ES-I3 (cell line): Measurements from ENCODE around the gene STK40.

Source experiments
- H3K36me3 ChIP-seq: 2 replicates; pipeline ENCODE4 v1.6.1; 2013; ENCODE audit warnings: mild to moderate bottlenecking, low read length, control low read depth, moderate library complexity; ENCODE audit not compliant: insufficient read depth
- H3K4me1 ChIP-seq: 2 replicates; pipeline ENCODE4 v1.6.1; 2013; ENCODE audit warnings: mild to moderate bottlenecking, control low read depth, low read length; ENCODE audit not compliant: insufficient read depth
- H3K9ac ChIP-seq: 2 replicates; pipeline ENCODE4 v1.6.1; 2013; ENCODE audit warnings: low read depth, mild to moderate bottlenecking, low read length, moderate library complexity
- H3K9me3 ChIP-seq: 2 replicates; pipeline ENCODE4 v1.6.1; 2013; ENCODE audit warnings: mild to moderate bottlenecking, low read length, moderate library complexity; ENCODE audit not compliant: control insufficient read depth, insufficient read depth

The STK40 gene

GRCh38 chr1:36309397-36309796 is 76.3 kb downstream of the STK40 start:
- H3K36me3 ChIP-seq: no peaks in the 10 kb centered on the region; the same call in 1 of the 2 replicates
- no peaks in the 10 kb centered on the region for H3K9me3 ChIP-seq
- H3K4me1 ChIP-seq: peaks cover 6% of the 10 kb centered on the region; the same call in 1 of the 2 replicates
- H3K9ac ChIP-seq: no peak overlapping the region

DNA sequence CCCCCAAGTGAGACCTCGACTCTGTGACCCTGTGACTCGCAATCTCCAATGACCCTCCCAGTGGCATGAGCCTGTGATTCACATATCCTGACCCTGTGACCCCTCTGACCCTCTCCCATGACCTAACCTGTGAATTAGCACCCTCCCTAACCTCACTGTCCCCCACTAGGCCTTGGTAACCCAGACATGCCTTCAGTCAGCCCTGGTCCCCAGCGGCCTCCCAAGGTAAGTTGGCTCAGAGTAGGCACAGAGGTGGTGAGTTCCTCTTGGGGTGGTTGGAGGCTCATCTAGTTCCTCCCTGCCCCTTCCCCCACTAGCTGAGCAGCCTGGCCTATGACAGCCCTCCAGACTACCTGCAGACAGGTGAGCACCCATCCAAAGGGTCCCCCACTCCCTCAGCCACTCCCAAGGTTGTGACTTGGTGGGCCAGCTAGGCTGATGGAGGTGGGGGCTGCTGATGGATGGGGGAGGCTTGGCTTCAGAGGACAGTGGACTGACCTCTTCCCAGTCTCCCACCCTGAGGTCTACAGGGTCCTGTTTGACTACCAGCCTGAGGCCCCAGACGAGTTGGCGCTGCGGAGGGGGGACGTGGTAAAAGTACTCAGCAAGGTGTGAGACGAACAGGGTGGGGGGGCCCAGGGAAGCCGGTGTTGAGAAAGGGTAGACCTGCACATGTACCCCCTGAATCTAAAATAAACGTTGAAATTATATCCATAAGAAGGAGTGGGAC is 78.0 kb downstream of the STK40 start:
- Histone ChIP-seq H3K9me3 (no peaks in the 10 kb centered on the region), H3K9ac (peak overlapping the region; percentile 73; the same call in 1 of the 2 replicates), H3K4me1 (peaks cover 6% of the 10 kb centered on the region; the same call in 1 of the 2 replicates), H3K36me3 (peaks cover 6% of the 10 kb centered on the region; the same call in 1 of the 2 replicates)

GRCh38 chr1:36306902-36307456 is 78.7 kb downstream of the STK40 start:
- peaks cover 9% of the 10 kb centered on the region for H3K36me3 ChIP-seq

GRCh38 chr1:36306210-36306901 is 79.4 kb downstream of the STK40 start, which contains the start of gene SH3D21:
Gene SH3D21 (plus strand): TSS chr1:36306368. CDS start chr1:36306421, 53 bp downstream.
- Histone ChIP-seq H3K9me3 (no peaks in the 10 kb centered on the region), H3K4me1 (peaks cover 6% of the 10 kb centered on the region; the same call in 1 of the 2 replicates), H3K36me3 (peaks cover 15% of the 10 kb centered on the region), H3K9ac (peak within 1 kb of the TSS; percentile 73)

More at GRCh38 chr1:36306902-36307456, 78.7 kb downstream of the STK40 start:
- H3K4me1 ChIP-seq: peaks cover 6% of the 10 kb centered on the region; the same call in 1 of the 2 replicates
- peak overlapping the region; percentile 73; the same call in 1 of the 2 replicates for H3K9ac ChIP-seq
- H3K9me3 ChIP-seq: no peaks in the 10 kb centered on the region

GRCh38 chr1:36305915-36306209 is 79.9 kb downstream of the STK40 start:
- Histone ChIP-seq H3K4me1 (peaks cover 6% of the 10 kb centered on the region; the same call in 1 of the 2 replicates), H3K9me3 (no peaks in the 10 kb centered on the region), H3K36me3 (peaks cover 19% of the 10 kb centered on the region), H3K9ac (peak overlapping the region; percentile 73)

GRCh38 chr1:36304970-36305914 is 80.5 kb downstream of the STK40 start:
- Histone ChIP-seq H3K9ac (peak overlapping the region; percentile 73; the same call in 1 of the 2 replicates), H3K9me3 (no peaks in the 10 kb centered on the region), H3K4me1 (peaks cover 6% of the 10 kb centered on the region; the same call in 1 of the 2 replicates), H3K36me3 (peaks cover 21% of the 10 kb centered on the region)

- H3K9ac ChIP-seq: no peak overlapping the region
- peaks cover 28% of the 10 kb centered on the region for H3K36me3 ChIP-seq
- peaks cover 6% of the 10 kb centered on the region; the same call in 1 of the 2 replicates for H3K4me1 ChIP-seq
- no peaks in the 10 kb centered on the region for H3K9me3 ChIP-seq
Measured at GRCh38 chr1:36304521-36304920, 81.2 kb downstream of the STK40 start.

DNA sequence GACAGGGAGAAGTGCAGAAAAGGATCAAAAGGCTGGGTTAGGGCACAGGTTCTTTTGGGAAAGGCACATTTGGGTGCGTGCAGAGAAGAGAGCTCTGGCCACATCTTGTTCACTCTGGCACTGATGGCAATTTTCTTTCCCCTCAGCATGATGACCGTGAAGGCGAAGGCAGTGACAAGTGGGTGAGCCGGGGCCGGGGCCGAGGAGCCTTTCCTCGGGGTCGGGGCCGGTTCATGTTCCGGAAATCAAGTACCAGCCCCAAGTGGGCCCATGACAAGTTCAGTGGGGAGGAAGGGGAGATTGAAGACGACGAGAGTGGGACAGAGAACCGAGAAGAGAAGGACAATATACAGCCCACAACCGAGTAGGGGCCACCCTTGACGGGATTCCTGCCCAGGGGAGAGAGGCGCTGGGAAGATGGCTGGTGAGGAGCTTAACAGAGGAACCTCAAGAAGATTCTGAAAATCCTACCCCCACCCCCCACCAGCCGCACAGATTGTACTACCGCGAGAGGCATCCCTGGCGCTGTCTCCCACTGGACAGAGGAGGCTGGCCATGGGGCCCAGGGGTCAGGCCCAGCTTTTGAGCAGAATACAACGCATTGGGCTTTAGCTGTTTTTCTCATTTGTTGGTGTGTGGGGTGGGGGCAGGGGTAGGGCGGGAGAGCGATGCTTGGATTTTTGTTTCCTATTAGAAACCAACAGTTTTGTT is 81.9 kb downstream of the STK40 start:
- Histone ChIP-seq H3K9me3 (no peaks in the 10 kb centered on the region), H3K9ac (no peak overlapping the region), H3K4me1 (peaks cover 6% of the 10 kb centered on the region; the same call in 1 of the 2 replicates), H3K36me3 (peaks cover 29% of the 10 kb centered on the region)

GRCh38 chr1:36303244-36303643 is 82.5 kb downstream of the STK40 start:
- Histone ChIP-seq H3K4me1 (peaks cover 6% of the 10 kb centered on the region; the same call in 1 of the 2 replicates), H3K36me3 (peaks cover 33% of the 10 kb centered on the region), H3K9me3 (no peaks in the 10 kb centered on the region), H3K9ac (no peak overlapping the region)

DNA sequence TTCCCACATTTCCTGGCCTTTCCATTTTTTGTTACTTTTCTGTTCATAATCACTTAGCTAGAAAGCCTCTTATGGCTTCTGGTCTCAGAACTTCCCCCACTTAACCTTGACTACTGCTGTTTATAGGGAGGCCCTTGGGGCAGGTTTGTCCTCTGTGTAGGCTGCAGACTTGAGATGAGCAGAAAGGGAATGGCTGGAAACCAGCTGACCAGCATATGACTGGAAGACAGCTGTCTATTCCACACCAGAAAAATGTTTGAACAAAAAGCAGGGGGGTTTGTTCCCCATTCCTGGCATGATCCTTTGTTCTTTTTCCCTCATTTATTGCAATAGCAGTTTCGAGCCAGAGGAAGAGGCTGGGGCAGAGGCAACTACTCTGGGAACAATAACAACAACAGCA is 84.5 kb downstream of the STK40 start:
- peaks cover 44% of the 10 kb centered on the region for H3K36me3 ChIP-seq
- H3K4me1 ChIP-seq: peaks cover 6% of the 10 kb centered on the region; the same call in 1 of the 2 replicates
- no peak overlapping the region for H3K9ac ChIP-seq
- no peaks in the 10 kb centered on the region for H3K9me3 ChIP-seq

- Histone ChIP-seq H3K36me3 (peaks cover 50% of the 10 kb centered on the region), H3K9me3 (no peaks in the 10 kb centered on the region), H3K9ac (no peak overlapping the region), H3K4me1 (peaks cover 3% of the 10 kb centered on the region; the same call in 1 of the 2 replicates)
Measured at GRCh38 chr1:36300526-36300925, 85.2 kb downstream of the STK40 start.

GRCh38 chr1:36298640-36299039 is 87.1 kb downstream of the STK40 start:
- Histone ChIP-seq H3K9ac (no peak overlapping the region), H3K4me1 (no peaks in the 10 kb centered on the region), H3K9me3 (no peaks in the 10 kb centered on the region), H3K36me3 (peaks cover 60% of the 10 kb centered on the region)

DNA sequence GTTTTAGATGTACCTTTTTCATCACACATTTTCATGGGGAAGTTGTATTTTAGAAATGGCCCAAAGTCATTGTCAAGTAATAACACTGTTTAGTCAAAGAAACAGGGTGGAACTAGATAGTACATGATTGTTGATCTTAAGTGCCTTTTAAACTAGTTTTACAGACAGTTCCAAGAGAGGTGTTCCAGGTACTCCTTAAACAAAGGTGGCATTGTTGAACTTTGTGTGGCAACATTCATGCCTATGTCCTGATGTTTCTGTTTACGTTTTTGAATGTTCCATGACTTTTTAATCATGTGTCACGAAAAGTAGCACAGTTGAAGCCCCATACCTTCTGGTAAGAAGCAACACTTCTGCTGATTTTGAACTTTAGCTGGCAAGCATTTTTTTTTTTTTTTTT is 88.7 kb downstream of the STK40 start:
- Histone ChIP-seq H3K9me3 (no peaks in the 10 kb centered on the region), H3K9ac (no peak overlapping the region), H3K4me1 (no peaks in the 10 kb centered on the region), H3K36me3 (peaks cover 61% of the 10 kb centered on the region)
